ENCODE data around the gene PRRC1.
"Not testable (repeated sequence)": the region's sequence is repeated elsewhere in the genome, so short reads cannot be mapped to it uniquely, and the experiment has no call there.

PRRC1 gene

GRCh38 chr5:127536687-127537086, 19.2 kb downstream of the PRRC1 start:
- no peak overlapping the region for H3K27ac ChIP-seq (ENCODE audit: low read depth, low read length)
- no peaks in the 10 kb centered on the region for H3K9me3 ChIP-seq (ENCODE audit: control insufficient read depth in 5 of 5, low read length in 5 of 5)
- H3K9ac ChIP-seq (ENCODE audit: low read length in 5 of 5): no peak overlapping the region
- H3K36me3 ChIP-seq (ENCODE audit: control insufficient read depth in 5 of 5, insufficient read depth in 5 of 5, low read length in 5 of 5): peaks cover 49 to 68% (median 65%) of the 10 kb centered on the region in 5 donors
- H3K4me3 ChIP-seq (ENCODE audit: low read depth in 1 of 5, low read length in 5 of 5): no peak overlapping the region
- H3K4me1 ChIP-seq (ENCODE audit: control insufficient read depth in 5 of 5, insufficient read depth in 5 of 5, low read length in 5 of 5): no peaks in the 10 kb centered on the region
- no peaks in the 10 kb centered on the region for H3K27me3 ChIP-seq (ENCODE audit: control insufficient read depth in 5 of 5, insufficient read depth in 4 of 5, low read length in 5 of 5)

DNA sequence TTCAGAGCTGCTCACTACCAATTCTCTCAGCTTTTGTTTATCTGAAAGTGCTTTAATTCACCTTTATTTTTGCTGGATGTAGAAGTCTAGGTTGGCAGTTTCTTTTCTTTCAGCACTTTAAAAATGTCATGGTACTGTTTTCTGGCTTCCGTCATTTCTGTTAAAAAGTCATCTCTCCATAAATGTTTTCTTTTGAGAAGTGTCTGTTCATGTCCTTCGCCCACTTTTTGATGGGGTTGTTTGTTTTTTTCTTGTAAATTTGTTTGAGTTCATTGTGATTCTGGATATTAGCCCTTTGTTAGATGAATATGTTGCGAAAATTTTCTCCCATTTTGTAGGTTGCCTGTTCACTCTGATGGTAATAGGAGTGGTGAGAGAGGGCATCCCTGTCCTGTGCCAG, 23.1 kb downstream of the PRRC1 start:
- H3K9me3 ChIP-seq (ENCODE audit: control insufficient read depth in 5 of 5, low read length in 5 of 5); H3K27ac ChIP-seq (ENCODE audit: low read depth, low read length); H3K9ac ChIP-seq (ENCODE audit: low read length in 5 of 5); H3K4me1 ChIP-seq (ENCODE audit: control insufficient read depth in 5 of 5, insufficient read depth in 5 of 5, low read length in 5 of 5); H3K4me3 ChIP-seq (ENCODE audit: low read depth in 1 of 5, low read length in 5 of 5); H3K27me3 ChIP-seq (ENCODE audit: control insufficient read depth in 5 of 5, insufficient read depth in 4 of 5, low read length in 5 of 5): not testable (repeated sequence)
- peaks cover 27 to 39% (median 34%) of the 10 kb centered on the region in 5 donors for H3K36me3 ChIP-seq (ENCODE audit: control insufficient read depth in 5 of 5, insufficient read depth in 5 of 5, low read length in 5 of 5)

- not testable (repeated sequence) for H3K27ac ChIP-seq (ENCODE audit: low read depth, low read length); H3K4me1 ChIP-seq (ENCODE audit: control insufficient read depth in 5 of 5, insufficient read depth in 5 of 5, low read length in 5 of 5); H3K4me3 ChIP-seq (ENCODE audit: low read depth in 1 of 5, low read length in 5 of 5); H3K27me3 ChIP-seq (ENCODE audit: control insufficient read depth in 5 of 5, insufficient read depth in 4 of 5, low read length in 5 of 5); H3K9ac ChIP-seq (ENCODE audit: low read length in 5 of 5); H3K9me3 ChIP-seq (ENCODE audit: control insufficient read depth in 5 of 5, low read length in 5 of 5)
- H3K36me3 ChIP-seq (ENCODE audit: control insufficient read depth in 5 of 5, insufficient read depth in 5 of 5, low read length in 5 of 5): peaks cover 0 to 20% (median 14%) of the 10 kb centered on the region in 5 donors
These were observed 27.8 kb downstream of the PRRC1 start for GRCh38 chr5:127545249-127545648.

DNA sequence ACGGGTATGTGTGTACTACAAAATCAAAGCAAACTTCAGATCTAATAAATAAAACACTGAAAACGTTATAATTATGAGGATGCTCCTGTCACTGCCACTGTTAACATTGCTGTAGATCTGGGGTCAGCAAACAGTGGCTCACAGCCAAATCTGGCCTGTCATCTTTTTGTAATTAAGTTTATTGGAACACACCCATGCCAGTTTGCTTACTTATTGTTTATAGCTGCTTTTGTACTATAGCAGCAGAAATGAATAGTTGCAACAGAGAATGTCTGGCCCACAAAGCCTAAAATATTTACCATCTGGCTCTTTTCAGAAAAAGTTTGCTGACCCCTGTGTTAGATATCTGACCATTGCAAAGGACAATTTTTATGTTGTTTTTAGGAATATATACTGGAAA, 32.1 kb downstream of the PRRC1 start:
- Histone ChIP-seq H3K4me3 (ENCODE audit: low read depth in 1 of 5, low read length in 5 of 5) (no peak overlapping the region), H3K27me3 (ENCODE audit: control insufficient read depth in 5 of 5, insufficient read depth in 4 of 5, low read length in 5 of 5) (no peaks in the 10 kb centered on the region), H3K36me3 (ENCODE audit: control insufficient read depth in 5 of 5, insufficient read depth in 5 of 5, low read length in 5 of 5) (peaks cover 21 to 43% (median 33%) of the 10 kb centered on the region in 5 donors), H3K9ac (ENCODE audit: low read length in 5 of 5) (no peak overlapping the region), H3K9me3 (ENCODE audit: control insufficient read depth in 5 of 5, low read length in 5 of 5) (no peaks in the 10 kb centered on the region), H3K4me1 (ENCODE audit: control insufficient read depth in 5 of 5, insufficient read depth in 5 of 5, low read length in 5 of 5) (no peaks in the 10 kb centered on the region), H3K27ac (ENCODE audit: low read depth, low read length) (no peak overlapping the region)

- Histone ChIP-seq H3K27ac (ENCODE audit: low read depth, low read length) (no peak overlapping the region), H3K4me1 (ENCODE audit: control insufficient read depth in 5 of 5, insufficient read depth in 5 of 5, low read length in 5 of 5) (no peaks in the 10 kb centered on the region), H3K36me3 (ENCODE audit: control insufficient read depth in 5 of 5, insufficient read depth in 5 of 5, low read length in 5 of 5) (peaks cover 24 to 47% (median 36%) of the 10 kb centered on the region in 5 donors), H3K4me3 (ENCODE audit: low read depth in 1 of 5, low read length in 5 of 5) (no peak overlapping the region), H3K9ac (ENCODE audit: low read length in 5 of 5) (no peak overlapping the region), H3K9me3 (ENCODE audit: control insufficient read depth in 5 of 5, low read length in 5 of 5) (no peaks in the 10 kb centered on the region), H3K27me3 (ENCODE audit: control insufficient read depth in 5 of 5, insufficient read depth in 4 of 5, low read length in 5 of 5) (no peaks in the 10 kb centered on the region)
These were observed 33.4 kb downstream of the PRRC1 start for GRCh38 chr5:127550652-127551409.

- Histone ChIP-seq H3K9ac (ENCODE audit: low read length in 5 of 5) (no peak overlapping the region), H3K36me3 (ENCODE audit: control insufficient read depth in 5 of 5, insufficient read depth in 5 of 5, low read length in 5 of 5) (peaks cover 24 to 47% (median 38%) of the 10 kb centered on the region in 5 donors), H3K4me1 (ENCODE audit: control insufficient read depth in 5 of 5, insufficient read depth in 5 of 5, low read length in 5 of 5) (no peaks in the 10 kb centered on the region), H3K27me3 (ENCODE audit: control insufficient read depth in 5 of 5, insufficient read depth in 4 of 5, low read length in 5 of 5) (no peaks in the 10 kb centered on the region), H3K9me3 (ENCODE audit: control insufficient read depth in 5 of 5, low read length in 5 of 5) (no peaks in the 10 kb centered on the region), H3K27ac (ENCODE audit: low read depth, low read length) (no peak overlapping the region), H3K4me3 (ENCODE audit: low read depth in 1 of 5, low read length in 5 of 5) (no peak overlapping the region)
These were observed 34.1 kb downstream of the PRRC1 start for GRCh38 chr5:127551410-127552041.

DNA sequence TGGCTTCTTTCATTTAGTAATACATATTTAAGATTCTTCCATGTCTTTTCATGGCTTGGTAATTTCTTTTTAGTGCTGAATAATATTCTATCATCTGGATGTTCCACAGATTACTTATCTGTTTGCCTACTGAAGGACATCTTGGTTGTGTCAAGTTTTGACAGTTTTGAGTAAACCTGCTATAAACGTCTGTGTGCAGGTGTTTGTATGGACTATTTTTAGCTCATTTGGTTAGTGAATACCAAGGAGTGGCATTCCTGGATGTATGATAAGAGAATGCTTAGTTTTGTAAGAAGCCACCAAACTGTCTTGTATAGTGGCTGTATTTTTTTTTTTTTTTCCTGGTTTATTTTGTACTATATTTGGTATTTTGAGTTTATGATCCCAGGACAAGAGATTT, 38.4 kb downstream of the PRRC1 start:
- H3K36me3 ChIP-seq (ENCODE audit: control insufficient read depth in 5 of 5, insufficient read depth in 5 of 5, low read length in 5 of 5): peaks cover 23 to 43% (median 30%) of the 10 kb centered on the region in 5 donors
- H3K4me3 ChIP-seq (ENCODE audit: low read depth in 1 of 5, low read length in 5 of 5): no peak overlapping the region
- no peaks in the 10 kb centered on the region for H3K9me3 ChIP-seq (ENCODE audit: control insufficient read depth in 5 of 5, low read length in 5 of 5)
- no peaks in the 10 kb centered on the region for H3K4me1 ChIP-seq (ENCODE audit: control insufficient read depth in 5 of 5, insufficient read depth in 5 of 5, low read length in 5 of 5)
- no peak overlapping the region for H3K27ac ChIP-seq (ENCODE audit: low read depth, low read length)
- H3K9ac ChIP-seq (ENCODE audit: low read length in 5 of 5): no peak overlapping the region
- no peaks in the 10 kb centered on the region for H3K27me3 ChIP-seq (ENCODE audit: control insufficient read depth in 5 of 5, insufficient read depth in 4 of 5, low read length in 5 of 5)

- Histone ChIP-seq H3K36me3 (ENCODE audit: control insufficient read depth in 5 of 5, insufficient read depth in 5 of 5, low read length in 5 of 5) (peaks cover 20 to 38% (median 27%) of the 10 kb centered on the region in 5 donors), H3K27ac (ENCODE audit: low read depth, low read length) (no peak overlapping the region), H3K27me3 (ENCODE audit: control insufficient read depth in 5 of 5, insufficient read depth in 4 of 5, low read length in 5 of 5) (no peaks in the 10 kb centered on the region), H3K4me1 (ENCODE audit: control insufficient read depth in 5 of 5, insufficient read depth in 5 of 5, low read length in 5 of 5) (no peaks in the 10 kb centered on the region), H3K9ac (ENCODE audit: low read length in 5 of 5) (no peak overlapping the region), H3K4me3 (ENCODE audit: low read depth in 1 of 5, low read length in 5 of 5) (no peak overlapping the region), H3K9me3 (ENCODE audit: control insufficient read depth in 5 of 5, low read length in 5 of 5) (no peaks in the 10 kb centered on the region)
These were observed 39.3 kb downstream of the PRRC1 start for GRCh38 chr5:127556609-127557334.

DNA sequence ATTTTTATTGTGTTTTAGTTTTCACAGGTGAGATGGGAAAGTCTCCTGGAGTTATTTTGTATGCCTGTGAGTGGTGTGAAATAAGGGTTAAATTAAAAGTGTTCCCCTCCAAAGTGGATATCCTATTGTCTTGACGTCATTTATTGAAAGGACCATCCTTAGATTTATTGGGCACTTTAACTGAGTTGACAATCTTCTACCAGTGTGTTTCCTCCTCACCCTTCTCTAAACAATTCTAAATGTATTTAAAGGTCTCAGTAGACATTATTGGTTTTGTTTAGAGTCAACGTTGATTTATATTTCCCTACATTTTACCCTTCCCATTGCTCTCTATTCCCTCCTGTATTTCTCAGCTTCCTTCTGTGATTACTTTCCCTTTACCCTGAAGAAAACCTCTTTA, 40.8 kb downstream of the PRRC1 start:
- no peak overlapping the region for H3K9ac ChIP-seq (ENCODE audit: low read length in 5 of 5)
- H3K4me1 ChIP-seq (ENCODE audit: control insufficient read depth in 5 of 5, insufficient read depth in 5 of 5, low read length in 5 of 5): peaks cover 0 to 5% (median 0%) of the 10 kb centered on the region in 5 donors
- H3K4me3 ChIP-seq (ENCODE audit: low read depth in 1 of 5, low read length in 5 of 5): no peak overlapping the region
- peaks cover 8 to 26% (median 17%) of the 10 kb centered on the region in 5 donors for H3K36me3 ChIP-seq (ENCODE audit: control insufficient read depth in 5 of 5, insufficient read depth in 5 of 5, low read length in 5 of 5)
- H3K27me3 ChIP-seq (ENCODE audit: control insufficient read depth in 5 of 5, insufficient read depth in 4 of 5, low read length in 5 of 5): no peaks in the 10 kb centered on the region
- H3K27ac ChIP-seq (ENCODE audit: low read depth, low read length): no peak overlapping the region
- no peaks in the 10 kb centered on the region for H3K9me3 ChIP-seq (ENCODE audit: control insufficient read depth in 5 of 5, low read length in 5 of 5)

DNA sequence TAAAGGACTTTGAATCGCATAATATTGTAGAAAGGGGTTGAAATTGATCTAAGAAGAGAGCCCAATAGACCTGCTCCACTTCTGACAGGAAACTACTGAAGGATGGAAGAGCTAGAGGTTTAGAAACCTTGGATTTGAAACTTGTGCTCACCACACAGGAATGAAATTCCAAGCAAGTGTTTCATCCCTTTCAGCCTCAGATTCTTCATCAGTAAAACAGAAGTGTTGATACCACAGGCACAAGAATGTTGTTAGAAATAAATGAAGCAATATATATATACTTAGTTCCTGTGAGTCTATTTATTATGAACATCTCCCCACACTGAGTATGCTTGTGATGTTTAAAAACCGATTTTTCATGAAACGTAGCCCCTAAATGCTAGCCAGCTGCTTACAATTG, 43.8 kb downstream of the PRRC1 start:
- H3K4me1 ChIP-seq (ENCODE audit: control insufficient read depth in 5 of 5, insufficient read depth in 5 of 5, low read length in 5 of 5): peaks cover 0 to 5% (median 0%) of the 10 kb centered on the region in 5 donors
- no peaks in the 10 kb centered on the region for H3K27me3 ChIP-seq (ENCODE audit: control insufficient read depth in 5 of 5, insufficient read depth in 4 of 5, low read length in 5 of 5)
- peaks cover 0 to 6% (median 0%) of the 10 kb centered on the region in 5 donors for H3K36me3 ChIP-seq (ENCODE audit: control insufficient read depth in 5 of 5, insufficient read depth in 5 of 5, low read length in 5 of 5)
- H3K4me3 ChIP-seq (ENCODE audit: low read depth in 1 of 5, low read length in 5 of 5): no peak overlapping the region
- H3K27ac ChIP-seq (ENCODE audit: low read depth, low read length): no peak overlapping the region
- H3K9me3 ChIP-seq (ENCODE audit: control insufficient read depth in 5 of 5, low read length in 5 of 5): no peaks in the 10 kb centered on the region
- no peak overlapping the region for H3K9ac ChIP-seq (ENCODE audit: low read length in 5 of 5)
